GM18526 (cell line): Measurements from ENCODE around the gene SEPTIN3.
A peak's percentile ranks its signal among the peaks of the same experiment; 100 is the strongest.

Experiments used
- POLR2A ChIP-seq: IDR thresholded peaks from 3 replicates; pipeline ENCODE4 v1.6.1; 2011; ENCODE audit not compliant: insufficient read length; ENCODE audit errors: extremely low read depth

Gene SEPTIN3

GRCh38 chr22:41969110-41969646 is at the start of gene SEPTIN3:
SEPTIN3 (plus strand) TSS chr22:41969443; CDS start chr22:41971493, 2,050 bp downstream.
- no peak for TF ChIP-seq POLR2A

GRCh38 chr22:41920271-41920976 is 48.8 kb upstream of the SEPTIN3 start:
- peak; percentile 46 for TF ChIP-seq POLR2A

- TF ChIP-seq POLR2A: no peak
These were observed 46.9 kb upstream of the SEPTIN3 start for GRCh38 chr22:41922328-41922727.

- peak; percentile 13 for TF ChIP-seq POLR2A
These were observed 46.2 kb upstream of the SEPTIN3 start for GRCh38 chr22:41922940-41923594.

GRCh38 chr22:41923595-41924276 is 45.5 kb upstream of the SEPTIN3 start:
- no peak for TF ChIP-seq POLR2A

- no peak for TF ChIP-seq POLR2A
These were observed 43.3 kb upstream of the SEPTIN3 start for GRCh38 chr22:41925783-41926460.

DNA sequence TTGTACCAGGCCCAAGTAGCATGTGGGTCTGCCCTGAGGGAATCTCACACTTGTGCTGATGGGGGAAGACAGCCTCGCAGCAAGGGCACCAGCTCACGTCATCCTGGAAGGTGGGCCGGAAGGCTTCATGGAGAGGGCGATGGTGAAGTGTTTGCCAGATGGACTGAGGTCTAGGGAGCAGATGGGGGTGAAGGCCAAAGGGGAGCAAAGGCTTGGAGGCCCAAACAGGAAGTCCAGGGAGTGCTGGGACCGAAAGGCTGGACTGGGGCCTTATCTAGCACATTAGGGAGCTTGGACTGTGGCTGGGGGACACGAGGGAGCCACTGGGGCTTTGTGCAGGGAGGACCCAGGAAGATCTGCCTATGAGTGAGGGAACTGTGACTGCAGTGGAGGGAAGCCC is 41.4 kb upstream of the SEPTIN3 start:
- TF ChIP-seq POLR2A: no peak

- no peak for TF ChIP-seq POLR2A
These were observed 40.4 kb upstream of the SEPTIN3 start for GRCh38 chr22:41928593-41929417.

GRCh38 chr22:41929418-41929810 is 39.8 kb upstream of the SEPTIN3 start:
- no peak for TF ChIP-seq POLR2A

DNA sequence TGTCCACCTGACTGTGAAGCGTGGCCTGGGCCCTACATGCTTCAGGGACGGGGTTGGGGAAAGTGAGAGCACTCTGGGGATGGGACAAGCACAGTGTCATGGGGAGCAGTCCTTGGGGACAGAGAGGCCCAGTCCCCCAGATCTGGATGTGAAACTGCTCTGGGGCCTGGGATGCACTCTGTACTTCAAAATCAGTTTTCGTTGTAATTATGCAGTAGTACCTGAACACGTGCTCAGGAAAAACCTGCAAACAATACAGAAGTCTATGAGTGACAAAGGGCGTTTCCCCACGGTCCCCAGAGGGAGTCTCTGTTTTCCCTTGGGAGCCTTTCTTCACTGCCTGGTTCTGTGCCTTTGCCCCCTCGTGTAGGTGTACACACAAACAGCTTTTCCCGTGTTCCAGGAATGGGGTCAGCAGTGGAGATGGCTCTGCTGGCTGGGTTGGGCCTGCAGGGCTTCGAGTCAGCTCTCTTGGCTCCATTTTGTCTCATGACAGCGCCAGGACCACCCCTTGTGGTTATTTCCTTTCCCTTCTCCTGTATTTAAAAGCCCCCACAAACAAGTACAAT is 37.5 kb upstream of the SEPTIN3 start:
- TF ChIP-seq POLR2A: no peak

DNA sequence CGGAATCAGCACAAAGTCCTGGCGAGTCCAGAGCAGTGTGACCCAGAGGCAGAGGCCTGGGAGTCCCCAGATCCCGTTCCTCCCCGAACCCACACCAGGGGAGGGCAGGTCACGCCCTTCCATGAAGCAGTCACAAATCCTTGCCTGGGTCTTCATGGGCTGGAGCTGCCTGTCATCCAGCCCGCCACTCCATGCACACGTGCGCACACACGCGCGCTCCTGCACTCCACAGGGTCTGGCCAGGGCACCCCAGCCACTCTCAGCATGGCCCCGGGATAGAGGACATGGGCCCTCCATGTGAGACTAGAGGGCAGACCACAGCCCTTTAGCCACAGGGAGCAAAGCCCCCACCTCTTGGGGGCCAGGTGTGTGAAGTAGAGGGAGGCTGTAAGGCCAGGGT is 36.9 kb upstream of the SEPTIN3 start:
- TF ChIP-seq POLR2A: no peak

GRCh38 chr22:41933411-41934177 is 35.6 kb upstream of the SEPTIN3 start:
- no peak for TF ChIP-seq POLR2A

DNA sequence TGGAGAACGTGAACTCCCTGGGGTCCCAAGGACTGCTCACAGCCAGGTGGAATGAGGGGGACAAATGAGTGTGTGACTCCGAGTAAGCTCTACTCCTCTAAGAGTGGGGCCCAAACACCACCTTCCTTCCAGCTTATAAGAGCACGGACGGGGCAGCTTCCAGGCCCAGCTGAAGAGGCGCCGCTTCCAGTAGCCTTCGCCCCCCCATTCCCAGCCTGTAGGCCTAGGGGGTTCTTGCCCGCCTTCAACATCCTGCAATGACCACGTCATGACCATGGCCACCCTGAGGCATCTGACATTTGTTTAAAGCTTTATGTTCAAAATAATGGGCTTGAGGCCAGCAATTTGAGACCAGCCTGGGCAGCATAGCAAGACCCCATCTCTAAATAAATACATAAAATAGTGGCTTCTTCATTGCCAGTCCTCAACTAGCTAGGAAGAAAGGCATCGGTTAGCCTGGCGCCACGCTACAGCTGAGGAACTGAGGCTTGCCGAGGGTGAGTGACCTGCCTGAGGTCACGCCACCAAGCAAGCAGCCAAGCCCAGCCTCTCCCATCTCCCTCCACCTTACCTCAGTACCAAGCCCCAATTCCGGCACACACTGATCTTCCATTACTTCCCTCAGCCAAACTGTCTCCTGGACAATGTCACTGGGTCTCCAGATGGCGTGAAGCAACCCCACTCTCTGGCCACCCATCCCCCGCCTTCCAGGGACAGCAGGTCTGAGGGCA is 34.8 kb upstream of the SEPTIN3 start:
- no peak for TF ChIP-seq POLR2A
